Placental pericyte (primary cell): ENCODE results near the gene TMEM86A. TPM values are rescaled to one million over a fixed set of nuclear protein-coding genes. Genes with fewer than 3 reads are reported as not detected.

Experiments
- total RNA-seq: library from RNA; depleted of rRNA; stranded (reverse); fragments of >200 nt; gene quantifications from 2 replicates; pipeline ENCODE4 v1.2.3, GENCODE V29; 2012

Gene TMEM86A, protein sequence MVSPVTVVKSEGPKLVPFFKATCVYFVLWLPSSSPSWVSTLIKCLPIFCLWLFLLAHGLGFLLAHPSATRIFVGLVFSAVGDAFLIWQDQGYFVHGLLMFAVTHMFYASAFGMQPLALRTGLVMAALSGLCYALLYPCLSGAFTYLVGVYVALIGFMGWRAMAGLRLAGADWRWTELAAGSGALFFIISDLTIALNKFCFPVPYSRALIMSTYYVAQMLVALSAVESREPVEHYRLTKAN
- 0.29 and 1.3 TPM in 2 replicates for total RNA-seq

DNA sequence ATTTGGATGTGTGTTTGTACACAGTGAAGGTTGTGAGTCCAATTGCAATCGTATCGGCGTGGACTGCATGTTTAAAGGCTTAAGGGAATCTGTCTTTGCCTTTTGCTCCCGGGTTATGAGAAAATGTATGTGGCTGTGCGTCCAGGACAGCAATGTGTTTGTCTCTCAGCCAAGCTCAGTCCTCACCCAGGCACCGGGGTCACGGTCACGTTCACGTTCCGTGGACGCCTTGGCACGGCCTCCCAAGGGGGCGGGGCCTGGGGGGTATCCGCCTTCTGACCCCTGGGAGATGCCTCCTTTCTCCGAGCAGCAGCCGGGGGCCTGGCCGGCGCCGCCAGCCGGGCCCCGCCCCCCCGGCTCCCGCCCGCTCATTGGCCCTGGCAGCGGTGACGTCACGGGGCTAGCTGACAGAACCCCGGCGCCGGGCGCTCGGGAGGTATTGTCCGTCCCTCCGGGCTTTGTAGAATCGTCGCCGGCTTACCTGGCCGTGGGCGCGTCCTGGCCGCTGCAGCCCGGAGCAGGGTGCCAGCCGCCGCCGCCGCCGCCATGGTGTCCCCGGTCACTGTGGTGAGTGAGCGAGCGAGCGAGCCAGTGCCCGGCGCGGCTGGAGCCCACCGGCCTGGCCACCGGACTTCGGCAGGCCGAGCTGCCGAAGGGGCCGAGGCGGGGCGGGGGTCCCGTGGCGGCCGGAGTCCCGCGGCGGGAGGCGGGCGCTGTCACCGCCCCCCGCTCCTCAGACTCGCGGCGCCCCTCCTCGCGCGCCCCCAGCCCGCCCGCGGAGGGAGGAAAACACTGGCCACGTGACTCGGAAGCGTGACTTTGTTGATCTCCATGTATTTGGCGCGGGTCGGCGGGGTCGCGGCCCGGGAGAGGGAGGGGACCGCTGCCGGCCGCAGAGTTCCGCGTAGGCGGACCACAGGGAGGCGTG lies at the start of gene TMEM86A:
Gene TMEM86A (plus strand): TSS at position 439 of the 928 bp plus-strand sequence. CDS start 108 bp downstream, at position 547.

DNA sequence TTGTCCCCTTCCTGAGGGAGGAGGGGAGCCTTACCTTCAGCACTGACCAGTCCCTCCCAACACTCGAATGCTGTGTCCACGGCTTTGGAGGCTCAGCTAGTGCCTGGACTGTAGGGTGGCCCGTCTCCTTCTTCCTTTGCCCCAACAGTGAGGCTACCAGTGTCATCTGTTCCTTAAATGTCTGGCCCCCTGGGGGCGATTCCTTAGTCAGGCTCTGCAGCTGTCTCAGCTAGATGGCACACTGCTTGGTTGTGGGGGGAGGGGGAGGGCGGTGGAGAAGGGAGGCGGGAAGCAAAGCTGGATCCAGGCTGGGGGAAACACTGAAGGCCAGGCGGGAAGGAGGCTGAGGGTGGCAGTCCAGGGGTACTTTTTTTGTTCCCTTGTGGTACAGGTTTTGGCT lies 27.5 kb downstream of the TMEM86A start, which contains the start of gene IGSF22:
Gene IGSF22 (minus strand): TSS at position 149 of the 400 bp plus-strand sequence. CDS start 1,952 bp downstream, outside the sequence.

Other genes with a start within 250 kb of the TMEM86A start
- gene LDHAL6A, start 242.9 kb upstream of the TMEM86A start, total RNA-seq: not detected in 2 replicates
- gene TSG101, start 171.8 kb upstream of the TMEM86A start, total RNA-seq: 103 and 110 TPM in 2 replicates
- 21.0 and 39.1 TPM in 2 replicates for gene UEVLD, start 110.0 kb upstream of the TMEM86A start, total RNA-seq
- 0.29 TPM in 1 of 2 replicates, not detected in the other for gene MISFA, start 99.0 kb upstream of the TMEM86A start, total RNA-seq
- gene SPTY2D1, start 64.4 kb upstream of the TMEM86A start, total RNA-seq: 24.3 and 32.1 TPM in 2 replicates
- gene IGSF22, start 27.4 kb downstream of the TMEM86A start, total RNA-seq: not detected in 2 replicates
- gene PTPN5, start 93.0 kb downstream of the TMEM86A start, total RNA-seq: not detected in 2 replicates
- not detected in 2 replicates for gene MRGPRX1, start 240.6 kb downstream of the TMEM86A start, total RNA-seq